Gastroesophageal sphincter (tissue), 3 donors: ENCODE measurements around the gene KLHL28.

Experiments
- CTCF ChIP-seq, 4 experiments: fragments of 200-600 bp in 2 of 4; fragments of 450-650 bp in 2 of 4; sonication (generic) in 1 of 4; IDR thresholded peaks; one replicate each; pipeline ENCODE4 v1.5.1; 2017 to 2019; ENCODE audit warnings: antibody characterized with exemption in 4 of 4, mild to moderate bottlenecking in 2 of 4, moderate library complexity in 2 of 4
- EP300 ChIP-seq: sonication (generic); formaldehyde crosslinking; IDR thresholded peaks from one replicate; pipeline ENCODE4 v1.6.1; 2017; ENCODE audit warnings: antibody characterized with exemption, mild to moderate bottlenecking
- POLR2A ChIP-seq, 2 donors: fragments of 450-650 bp; IDR thresholded peaks; one replicate each; pipeline ENCODE4 v1.6.1; 2017; ENCODE audit warnings: antibody characterized with exemption in 2 of 2, mild to moderate bottlenecking in 2 of 2, moderate library complexity in 1 of 2
- POLR2AphosphoS5 ChIP-seq: sonication (generic); formaldehyde crosslinking; IDR thresholded peaks from one replicate; pipeline ENCODE4 v1.6.1; 2017; ENCODE audit warnings: antibody characterized with exemption

- TF ChIP-seq CTCF (IDR thresholded peaks at IDR 0.05), result no peak
- no peak for TF ChIP-seq POLR2A (IDR thresholded peaks at IDR 0.05)
- TF ChIP-seq POLR2AphosphoS5, result no peak
- no peak for TF ChIP-seq EP300
Measured at GRCh38 chr14:44960646-44961045, 1.1 kb downstream of the KLHL28 start.
